ENCODE measurements around the gene CDC42BPA. TPM values are rescaled to one million over a fixed set of nuclear protein-coding genes. Genes with fewer than 3 reads are reported as not detected.

Gene CDC42BPA
- total and polyA plus RNA-seq, 9 of the 15 experiments (the other 6 are each of a cell fraction or from before 2014, with no cell fraction given), result 8.0 to 77.5 (median 52.1) TPM

GRCh38 chr1:227333423-227333822 lies 15.1 kb upstream of the CDC42BPA start (continued):
- TF ChIP-seq TFAP4 (CRISPR knock-in tag; IDR thresholded peaks at IDR 0.05; ENCODE audit: borderline replicate concordance) (peak; percentile 96), SMAD4 (CRISPR knock-in tag; conservative IDR thresholded peaks at IDR 0.05) (peak; percentile 57; the same call in 1 of the 2 replicates), NFE2 (IDR thresholded peaks at IDR 0.05; ENCODE audit: low read depth) (peak; percentile 64), FOSL1 (tag; conservative IDR thresholded peaks at IDR 0.05) (peak; percentile 68), TAF9B (IDR thresholded peaks at IDR 0.05; ENCODE audit: partially characterized antibody) (peak; percentile 71), C11orf30 (IDR thresholded peaks at IDR 0.05; ENCODE audit: low read depth) (peak; percentile 69), RCOR1 (IDR thresholded peaks at IDR 0.05; ENCODE audit: borderline replicate concordance in 1 of 2, low read depth in 2 of 2, low read length in 2 of 2) (peak in 1 of 2 experiments; percentile 72; a peak in 2 of 4 replicates), PRDM10 (IDR thresholded peaks at IDR 0.05; ENCODE audit: partially characterized antibody) (no peak), TCF3 (CRISPR knock-in tag; IDR thresholded peaks at IDR 0.05) (peak; percentile 57)
